Rectal smooth muscle tissue (tissue), 1 donor: ENCODE results near the gene EXD2.

ENCODE experiments used
- H3K27ac ChIP-seq: one replicate; pipeline ENCODE4 v1.7.0; 2013; ENCODE audit warnings: low read depth, low read length, inconsistent platforms
- H3K27me3 ChIP-seq: one replicate; pipeline ENCODE4 v1.7.0; 2013; ENCODE audit warnings: low read length; ENCODE audit not compliant: control insufficient read depth, insufficient read depth
- H3K36me3 ChIP-seq: one replicate; pipeline ENCODE4 v1.7.0; 2013; ENCODE audit warnings: low read length; ENCODE audit not compliant: control insufficient read depth, insufficient read depth
- H3K4me1 ChIP-seq: one replicate; pipeline ENCODE4 v1.7.0; 2013; ENCODE audit warnings: low read length; ENCODE audit not compliant: control insufficient read depth, insufficient read depth
- H3K4me3 ChIP-seq: one replicate; pipeline ENCODE4 v1.7.0; 2013; ENCODE audit warnings: low read length
- H3K9ac ChIP-seq: one replicate; pipeline ENCODE4 v1.7.0; 2013; ENCODE audit warnings: low read length

EXD2 gene

DNA sequence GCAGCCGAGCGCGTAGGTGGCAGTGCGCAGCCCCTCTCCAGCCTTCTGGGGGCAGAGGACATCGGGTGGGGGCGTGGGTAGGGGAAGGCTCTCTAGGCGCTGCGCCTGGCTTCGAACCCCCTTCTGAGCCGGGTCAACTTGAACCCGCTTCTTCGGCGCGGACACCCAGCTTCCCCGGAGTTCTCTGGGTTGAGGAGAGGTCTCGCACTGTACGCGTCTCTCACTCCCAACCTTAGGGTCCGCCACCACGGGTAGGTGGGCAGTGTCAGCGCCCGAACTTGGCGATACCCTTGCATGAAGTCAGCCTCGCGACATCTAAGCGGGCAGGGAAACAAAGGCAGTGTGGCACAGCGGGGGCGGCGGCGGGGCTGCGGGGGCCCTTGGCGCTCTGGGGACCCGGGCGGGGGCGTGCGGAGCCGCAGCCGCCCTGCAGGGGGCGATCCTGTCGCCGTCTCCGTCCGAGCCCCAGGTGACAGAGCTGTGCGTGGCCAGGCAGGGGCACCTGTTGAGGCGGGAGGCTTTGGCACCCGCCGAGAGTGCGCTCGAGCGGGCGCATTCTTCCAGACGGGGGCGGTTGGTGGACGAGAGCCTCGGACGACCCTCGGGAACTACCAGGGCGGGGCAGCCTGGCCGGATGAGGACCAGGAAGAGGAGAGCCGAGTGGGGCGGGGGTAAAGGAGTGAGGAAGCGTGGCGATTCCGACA, 69.7 kb downstream of the EXD2 start:
- Histone ChIP-seq H3K4me3 (peak overlapping the region; percentile 65), H3K9ac (no peak overlapping the region), H3K27me3 (peaks cover 2% of the 10 kb centered on the region), H3K4me1 (no peaks in the 10 kb centered on the region), H3K27ac (no peak overlapping the region), H3K36me3 (no peaks in the 10 kb centered on the region)

DNA sequence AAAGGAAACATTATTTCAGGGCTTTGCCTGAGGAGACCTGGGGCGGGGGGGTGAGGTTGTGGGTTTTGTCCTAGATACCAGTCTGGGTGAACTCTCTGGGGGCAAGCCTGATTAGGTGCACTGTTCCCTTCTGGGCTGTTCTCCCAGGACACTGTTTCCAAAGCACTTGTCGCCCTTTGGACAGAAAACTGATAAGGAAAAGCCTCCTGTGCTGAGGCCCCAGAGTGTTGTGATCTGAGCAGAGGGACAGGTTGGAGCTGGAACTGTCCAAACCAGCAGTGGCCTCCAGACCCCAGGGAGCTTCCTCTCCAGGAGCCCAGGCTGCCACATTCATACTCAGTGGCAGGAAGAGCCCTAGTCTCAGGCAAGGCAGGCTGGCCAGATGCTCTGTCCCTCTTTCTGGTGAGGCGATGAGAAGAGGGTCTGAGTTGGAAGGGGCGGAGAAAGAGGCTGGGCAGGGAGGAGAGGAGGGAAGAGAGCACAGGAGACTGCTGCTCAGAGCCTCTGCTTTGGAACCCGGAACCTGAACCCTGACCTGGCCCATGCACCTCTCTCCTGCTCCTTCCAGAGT, 70.5 kb downstream of the EXD2 start:
- Histone ChIP-seq H3K4me1 (no peaks in the 10 kb centered on the region), H3K9ac (no peak overlapping the region), H3K27me3 (peaks cover 2% of the 10 kb centered on the region), H3K36me3 (no peaks in the 10 kb centered on the region), H3K27ac (no peak overlapping the region), H3K4me3 (peak overlapping the region; percentile 61)

DNA sequence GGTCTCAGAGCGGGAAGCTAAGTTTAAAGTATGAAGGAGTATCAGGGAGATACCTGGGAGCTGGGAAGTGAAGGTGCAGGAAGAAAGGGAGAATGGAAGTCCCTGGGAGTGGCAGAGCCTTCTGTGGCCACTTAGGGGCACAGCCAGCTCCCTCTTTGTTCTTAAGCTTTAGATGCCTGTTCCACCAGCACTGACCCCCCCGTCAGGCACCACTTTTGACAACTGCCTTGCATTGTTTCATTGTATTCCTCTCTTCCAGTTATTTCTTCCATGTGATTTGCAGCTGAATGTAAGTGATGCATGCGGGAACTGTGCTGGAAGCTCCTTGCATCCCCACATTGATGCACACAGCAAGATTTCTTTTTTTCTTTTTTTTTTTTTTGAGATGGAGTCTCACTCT, 71.2 kb downstream of the EXD2 start:
- H3K27ac ChIP-seq: no peak overlapping the region
- no peak overlapping the region for H3K4me3 ChIP-seq
- H3K4me1 ChIP-seq: no peaks in the 10 kb centered on the region
- H3K9ac ChIP-seq: no peak overlapping the region
- H3K27me3 ChIP-seq: peaks cover 2% of the 10 kb centered on the region
- H3K36me3 ChIP-seq: no peaks in the 10 kb centered on the region

DNA sequence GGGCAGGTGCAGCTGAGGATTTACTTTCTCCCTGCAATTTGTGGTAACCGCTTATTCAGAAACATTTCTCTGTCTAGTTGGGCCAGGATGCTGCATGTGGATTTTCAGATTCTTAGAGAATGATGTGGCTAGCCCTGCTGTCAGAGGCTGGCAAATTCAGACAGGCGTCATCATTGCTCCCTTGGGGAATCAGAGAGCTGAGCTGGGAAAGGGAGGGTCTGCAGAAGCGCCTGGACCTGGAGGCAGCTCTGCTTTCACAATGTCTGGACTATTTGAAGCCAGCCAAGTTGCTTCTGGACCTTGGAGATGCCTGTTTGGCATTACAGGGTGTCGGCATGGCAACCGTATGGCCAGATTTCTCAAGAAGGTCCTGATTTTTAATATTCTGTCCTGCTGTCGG, 72.1 kb downstream of the EXD2 start:
- H3K4me1 ChIP-seq: no peaks in the 10 kb centered on the region
- no peak overlapping the region for H3K9ac ChIP-seq
- H3K27me3 ChIP-seq: peaks cover 2% of the 10 kb centered on the region
- no peak overlapping the region for H3K4me3 ChIP-seq
- no peak overlapping the region for H3K27ac ChIP-seq
- no peaks in the 10 kb centered on the region for H3K36me3 ChIP-seq

DNA sequence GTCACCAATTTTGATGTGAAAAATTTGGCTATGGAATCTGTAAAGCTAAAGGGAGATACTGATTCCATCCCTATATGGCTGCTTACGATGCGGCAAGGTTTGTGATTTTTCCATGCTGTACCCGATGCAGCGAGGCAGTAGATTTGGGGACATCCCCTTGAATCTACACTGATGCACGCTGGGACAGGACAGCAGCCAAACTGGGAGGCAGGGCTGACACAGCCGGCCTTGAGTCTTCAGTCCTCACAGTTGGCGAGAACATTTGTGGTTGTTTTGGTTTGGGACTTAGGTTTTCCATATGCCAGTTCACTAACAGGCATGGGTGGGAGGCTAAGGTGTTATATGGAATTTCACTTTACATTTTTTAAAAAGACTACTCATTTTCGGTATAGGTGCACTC, 72.5 kb downstream of the EXD2 start:
- no peak overlapping the region for H3K4me3 ChIP-seq
- H3K4me1 ChIP-seq: no peaks in the 10 kb centered on the region
- H3K27me3 ChIP-seq: peaks cover 2% of the 10 kb centered on the region
- no peak overlapping the region for H3K27ac ChIP-seq
- H3K9ac ChIP-seq: no peak overlapping the region
- no peaks in the 10 kb centered on the region for H3K36me3 ChIP-seq

DNA sequence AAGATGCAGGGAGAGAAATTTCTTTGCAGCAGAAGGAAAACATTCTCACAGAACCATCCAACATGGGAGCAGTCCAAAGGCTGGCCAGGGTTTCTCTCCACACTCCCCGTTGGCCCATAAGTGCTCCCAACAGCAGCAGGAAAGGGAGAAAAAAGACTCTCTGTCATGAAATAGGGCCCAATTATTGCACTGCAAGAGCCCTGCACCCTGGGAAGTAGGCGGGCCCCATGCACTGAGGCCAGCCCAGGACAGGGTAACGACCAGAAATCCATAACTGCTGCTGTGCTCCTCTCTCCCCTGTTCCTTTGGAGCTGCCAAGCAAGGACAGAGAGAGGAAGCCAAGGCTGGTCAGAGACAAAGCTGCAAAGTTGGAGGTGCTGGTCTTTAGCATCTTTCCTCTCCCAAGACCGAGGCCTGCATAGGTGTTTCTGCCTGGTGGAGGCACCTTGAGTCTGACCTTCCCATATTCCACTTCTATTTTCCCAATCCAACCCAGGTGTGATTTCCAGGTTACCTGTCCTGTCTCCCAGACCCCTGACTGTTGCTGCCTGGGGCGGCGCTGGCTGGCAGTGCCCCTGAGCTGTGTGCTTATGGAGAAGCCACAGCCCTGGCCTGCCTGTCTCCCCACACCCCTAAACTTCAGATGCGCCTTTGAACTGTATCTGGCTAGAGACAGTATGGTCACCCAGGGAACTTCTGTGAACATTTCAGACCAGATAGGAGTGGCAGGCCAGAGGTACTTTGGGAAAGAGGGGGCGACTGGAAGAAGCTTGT, 75.5 kb downstream of the EXD2 start:
- Histone ChIP-seq H3K27me3 (peaks cover 2% of the 10 kb centered on the region), H3K27ac (no peak overlapping the region), H3K4me3 (no peak overlapping the region), H3K4me1 (no peaks in the 10 kb centered on the region), H3K9ac (no peak overlapping the region), H3K36me3 (no peaks in the 10 kb centered on the region)

DNA sequence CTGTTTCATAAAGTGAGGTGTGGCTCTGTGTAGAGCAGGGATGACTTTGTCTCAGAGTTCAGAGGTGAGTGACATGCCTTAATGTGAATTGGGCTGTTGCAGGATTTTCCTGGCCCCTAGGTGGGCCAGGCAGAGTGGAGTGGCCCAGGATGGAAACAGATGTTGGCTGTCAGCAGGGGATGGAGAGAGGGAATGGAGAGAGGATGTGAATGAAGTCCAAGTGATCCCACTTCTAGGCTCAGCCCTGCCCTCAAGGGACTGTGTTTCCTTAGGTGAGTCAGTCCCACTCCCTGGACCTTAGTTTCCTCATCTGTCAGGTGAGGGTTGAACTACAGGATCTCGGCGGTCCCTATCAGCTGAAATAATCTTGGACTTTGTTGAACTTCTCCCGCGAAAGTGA, 76.2 kb downstream of the EXD2 start:
- Histone ChIP-seq H3K9ac (no peak overlapping the region), H3K27ac (no peak overlapping the region), H3K4me1 (no peaks in the 10 kb centered on the region), H3K36me3 (no peaks in the 10 kb centered on the region), H3K27me3 (no peaks in the 10 kb centered on the region), H3K4me3 (no peak overlapping the region)

DNA sequence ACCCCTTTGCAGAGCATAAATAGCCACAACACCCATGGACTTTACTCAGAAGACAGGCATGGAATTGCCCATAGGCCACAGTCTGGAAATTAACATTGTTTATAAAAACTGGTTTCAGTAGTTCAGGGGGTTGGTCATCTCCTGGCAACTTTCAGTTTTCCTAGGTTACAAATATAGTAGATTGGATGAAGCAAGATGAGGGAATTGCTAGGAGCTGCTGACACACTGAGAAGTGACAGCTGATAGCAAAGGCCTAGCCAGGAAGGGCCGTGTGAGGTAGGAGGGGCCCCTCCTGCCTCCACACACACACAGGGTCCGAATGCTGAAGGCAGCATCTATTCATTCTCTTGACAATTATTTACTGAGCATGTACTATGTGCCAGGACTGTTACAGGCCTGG, 76.9 kb downstream of the EXD2 start:
- H3K9ac ChIP-seq: no peak overlapping the region
- no peak overlapping the region for H3K4me3 ChIP-seq
- no peaks in the 10 kb centered on the region for H3K36me3 ChIP-seq
- H3K4me1 ChIP-seq: no peaks in the 10 kb centered on the region
- H3K27ac ChIP-seq: no peak overlapping the region
- H3K27me3 ChIP-seq: no peaks in the 10 kb centered on the region

DNA sequence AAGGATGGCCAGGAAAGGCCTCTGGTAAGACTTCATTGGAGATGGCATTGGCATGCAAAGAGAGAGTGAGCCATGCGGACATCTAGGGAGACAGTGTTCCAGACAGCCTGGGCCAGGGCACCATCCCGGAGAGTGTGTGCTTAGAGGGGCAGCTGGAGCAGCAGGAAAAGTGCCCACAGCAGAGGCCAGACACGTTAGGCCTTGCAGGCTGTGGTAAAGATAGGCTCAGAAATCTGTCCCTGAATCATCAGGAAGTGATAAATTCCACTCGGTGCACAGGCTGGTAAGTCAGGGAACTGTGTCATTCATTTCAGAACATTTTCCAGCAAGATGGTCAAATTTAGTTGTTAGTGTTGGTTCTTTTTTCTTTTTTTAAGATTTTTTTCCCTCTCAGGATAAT, 77.5 kb downstream of the EXD2 start:
- no peak overlapping the region for H3K4me3 ChIP-seq
- no peaks in the 10 kb centered on the region for H3K4me1 ChIP-seq
- no peaks in the 10 kb centered on the region for H3K36me3 ChIP-seq
- H3K27me3 ChIP-seq: no peaks in the 10 kb centered on the region
- H3K9ac ChIP-seq: no peak overlapping the region
- H3K27ac ChIP-seq: no peak overlapping the region

DNA sequence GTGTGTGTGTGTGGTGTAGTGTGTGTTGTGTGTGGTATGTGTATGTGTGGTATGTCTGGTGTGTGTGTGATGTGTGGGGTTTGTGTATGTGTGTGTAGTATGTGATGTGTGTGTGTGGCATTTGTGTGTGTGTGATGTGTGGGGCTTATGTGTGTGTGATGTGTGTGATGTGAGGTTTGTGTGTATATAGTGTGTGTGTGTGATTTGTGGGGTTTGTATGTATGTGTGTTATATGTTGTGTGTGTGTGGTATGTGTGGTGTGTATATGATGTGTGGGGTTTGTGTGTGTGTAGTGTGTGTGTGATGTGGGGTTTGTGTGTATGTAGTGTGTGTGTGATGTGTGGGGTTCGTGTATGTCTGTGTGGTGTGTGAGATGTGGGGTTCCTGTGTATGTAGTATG, 78.1 kb downstream of the EXD2 start:
- no peak overlapping the region for H3K9ac ChIP-seq
- no peak overlapping the region for H3K4me3 ChIP-seq
- no peaks in the 10 kb centered on the region for H3K27me3 ChIP-seq
- H3K36me3 ChIP-seq: no peaks in the 10 kb centered on the region
- no peak overlapping the region for H3K27ac ChIP-seq
- no peaks in the 10 kb centered on the region for H3K4me1 ChIP-seq

DNA sequence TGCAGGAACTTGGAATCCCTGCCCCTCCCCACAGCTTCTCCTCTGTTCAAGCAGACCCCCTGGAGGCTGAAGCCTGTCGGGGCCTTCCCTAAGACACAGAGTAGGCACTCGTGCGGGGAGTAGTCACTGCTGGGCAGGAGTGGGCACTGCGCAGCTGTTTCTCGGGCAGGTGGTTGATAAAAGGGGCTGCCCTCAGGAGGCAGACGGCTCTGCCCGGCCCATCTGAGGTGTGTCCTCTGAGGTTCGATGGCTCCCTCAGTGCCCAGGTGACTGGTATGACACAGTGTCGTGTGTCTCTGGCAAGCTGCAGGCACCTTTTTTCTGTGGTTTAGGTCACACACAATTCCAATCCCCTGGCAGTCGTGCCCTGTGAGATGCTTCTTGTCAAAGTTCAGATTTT, 78.8 kb downstream of the EXD2 start:
- H3K9ac ChIP-seq: no peak overlapping the region
- no peaks in the 10 kb centered on the region for H3K4me1 ChIP-seq
- H3K27ac ChIP-seq: no peak overlapping the region
- H3K4me3 ChIP-seq: no peak overlapping the region
- no peaks in the 10 kb centered on the region for H3K36me3 ChIP-seq
- no peaks in the 10 kb centered on the region for H3K27me3 ChIP-seq

DNA sequence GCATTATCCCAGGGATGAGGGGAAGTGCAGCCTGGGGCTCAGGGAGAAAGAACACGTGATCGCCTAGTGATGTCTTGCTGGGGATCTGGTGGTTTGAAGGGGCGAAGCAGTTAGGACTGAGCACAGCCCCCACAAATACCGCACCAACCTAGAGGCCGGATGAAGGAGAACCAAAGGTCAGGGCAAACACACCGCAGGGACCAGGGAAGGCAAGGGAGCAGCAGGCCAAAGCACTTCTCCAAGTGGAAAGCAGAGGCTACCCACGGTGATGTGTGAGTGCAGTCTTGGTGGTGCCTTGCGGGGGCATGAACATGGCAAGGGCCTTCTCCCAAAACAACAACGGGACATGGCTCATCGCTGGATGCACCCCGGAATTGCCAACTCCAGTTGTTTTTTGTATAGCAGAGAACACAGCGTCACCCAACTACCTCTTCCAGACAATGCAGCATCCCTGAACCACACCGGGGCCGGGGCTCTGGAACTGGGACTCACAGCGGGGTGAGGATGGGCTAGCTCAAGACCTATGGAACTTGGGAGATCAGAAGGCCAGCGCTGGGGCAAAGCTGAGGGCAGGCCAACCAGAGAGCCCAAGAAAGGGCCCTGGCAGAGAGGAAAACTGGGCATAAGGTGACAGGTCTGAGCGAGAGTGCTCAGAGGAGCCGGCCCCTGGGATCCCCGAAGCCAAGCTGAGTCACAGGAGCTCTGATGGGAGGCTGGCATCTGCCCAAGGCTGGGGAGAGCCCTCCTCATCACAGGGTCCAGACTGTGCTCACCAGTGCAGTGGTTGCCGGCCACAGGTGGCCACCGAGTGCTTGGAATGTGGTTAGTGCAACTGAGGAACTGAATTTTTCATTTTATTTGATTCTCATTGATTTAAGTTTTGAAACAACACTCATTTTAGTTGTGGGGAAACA, 79.8 kb downstream of the EXD2 start:
- Histone ChIP-seq H3K36me3 (no peaks in the 10 kb centered on the region), H3K27me3 (no peaks in the 10 kb centered on the region), H3K9ac (no peak overlapping the region), H3K4me1 (no peaks in the 10 kb centered on the region), H3K27ac (no peak overlapping the region), H3K4me3 (no peak overlapping the region)
